NB4 (cell line): Measurements from ENCODE around the gene MUTYH.

Experiments
- DNase-seq: peaks from one replicate; pipeline ENCODE4 v3.0.0; 2010; ENCODE audit warnings: low read depth
- H3K4me3 ChIP-seq: one replicate; pipeline ENCODE4 v1.5.1; 2011; ENCODE audit warnings: mild to moderate bottlenecking, low read depth, low read length, moderate library complexity
- CTCF ChIP-seq: IDR thresholded peaks from one replicate; pipeline ENCODE4 v1.5.1; 2012; ENCODE audit warnings: low read depth, low read length
- MYC ChIP-seq: IDR thresholded peaks from 2 replicates; pipeline ENCODE4 v1.6.1; 2011; ENCODE audit warnings: low read depth, low read length
- POLR2A ChIP-seq: IDR thresholded peaks from 2 replicates; pipeline ENCODE4 v1.6.1; 2011; ENCODE audit warnings: mild to moderate bottlenecking; ENCODE audit not compliant: insufficient read length; ENCODE audit errors: extremely low read depth
- TF ChIP-seq, protein P1 (sequence below): IDR thresholded peaks from 2 replicates; pipeline ENCODE4 v1.6.1; 2011; ENCODE audit warnings: low read depth, low read length

Gene MUTYH

DNA sequence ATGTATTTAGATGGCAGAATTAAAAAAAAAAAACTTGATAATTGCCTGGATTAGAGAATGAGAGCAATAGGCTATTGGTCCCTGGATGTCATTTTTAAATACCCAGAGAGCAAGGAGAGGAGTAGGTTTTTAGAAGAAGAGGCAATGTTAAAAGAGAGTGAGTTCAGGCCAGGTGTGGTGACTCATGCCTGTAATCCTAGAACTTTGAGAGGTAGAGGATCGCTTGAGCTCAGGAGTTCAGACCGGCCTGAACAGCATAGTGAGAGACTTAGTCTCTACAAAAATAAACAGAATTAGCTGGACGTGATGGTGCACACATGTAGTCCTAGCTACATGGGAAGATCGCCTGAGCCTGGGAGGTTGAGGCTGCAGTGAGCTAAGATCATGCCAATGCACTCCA, 15.9 kb upstream of the MUTYH start:
- DNase-seq, result no peak
- TF ChIP-seq POLR2A (no peak), CTCF (no peak), MYC (no peak)
- TF ChIP-seq, protein P1, sequence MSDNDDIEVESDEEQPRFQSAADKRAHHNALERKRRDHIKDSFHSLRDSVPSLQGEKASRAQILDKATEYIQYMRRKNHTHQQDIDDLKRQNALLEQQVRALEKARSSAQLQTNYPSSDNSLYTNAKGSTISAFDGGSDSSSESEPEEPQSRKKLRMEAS, result no peak
- H3K4me3 ChIP-seq, result no peak overlapping the region

DNA sequence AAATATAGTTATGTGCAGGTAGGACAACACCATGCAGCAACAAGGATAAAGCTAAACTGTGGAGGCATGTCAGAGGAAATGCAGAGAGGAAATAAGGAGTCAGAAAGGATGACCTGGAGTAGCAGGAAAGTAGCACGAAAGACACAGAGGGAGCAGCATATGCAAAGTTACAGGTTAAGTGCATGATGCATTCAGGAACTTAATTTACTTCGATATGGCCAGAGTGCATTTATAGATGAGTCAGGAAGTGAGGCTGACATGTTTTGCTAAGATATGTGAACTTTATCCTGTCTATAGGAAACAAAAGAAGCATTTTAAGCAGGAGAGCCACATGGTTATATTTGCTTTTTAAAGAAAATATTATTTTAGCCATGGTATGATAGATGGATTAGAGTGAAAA, 15.4 kb upstream of the MUTYH start:
- H3K4me3 ChIP-seq, result no peak overlapping the region
- DNase-seq, result no peak
- TF ChIP-seq POLR2A (no peak), CTCF (no peak), MYC (no peak)
- TF ChIP-seq, protein P1, result no peak

DNA sequence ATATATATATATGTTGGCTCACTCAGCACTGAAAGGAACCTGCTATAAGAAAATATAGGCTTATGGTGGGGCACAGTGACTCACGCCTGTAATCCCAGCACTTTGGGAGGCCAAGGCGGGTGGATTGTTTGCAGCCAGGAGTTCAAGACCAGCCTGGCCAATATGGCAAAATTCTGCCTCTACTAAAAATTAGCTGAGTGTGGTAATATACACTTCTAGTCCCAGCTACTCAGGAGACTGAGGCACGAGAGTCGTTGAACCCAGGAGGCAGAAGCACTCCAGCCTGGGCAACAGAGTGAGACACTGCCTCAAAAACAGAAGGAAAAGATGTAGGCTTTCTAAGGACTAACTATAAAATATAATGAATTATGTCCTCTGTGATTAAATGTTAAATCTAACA, 14.6 kb upstream of the MUTYH start:
- no peak overlapping the region for H3K4me3 ChIP-seq
- TF ChIP-seq MYC (no peak), CTCF (no peak), POLR2A (no peak)
- TF ChIP-seq, protein P1, result no peak
- DNase-seq, result no peak

DNA sequence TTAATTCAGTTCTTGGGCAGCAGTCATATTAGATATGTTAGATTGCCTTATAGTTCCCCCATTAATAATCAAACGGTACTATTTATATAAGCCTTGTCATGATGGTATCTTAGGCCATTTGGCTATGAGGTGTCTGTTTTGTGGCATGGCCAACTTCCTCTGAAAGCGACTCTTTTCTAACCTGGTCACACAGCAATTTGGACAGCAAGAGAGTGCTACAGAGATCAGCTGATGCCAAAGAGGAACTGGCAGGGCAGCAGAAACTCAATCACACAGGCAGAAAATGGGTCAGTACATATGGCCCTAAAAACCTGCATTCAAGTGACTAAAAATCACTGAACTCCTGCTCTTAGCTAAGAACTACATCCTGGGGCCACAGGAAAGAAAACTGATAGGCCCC, 13.4 kb upstream of the MUTYH start:
- no peak overlapping the region for H3K4me3 ChIP-seq
- TF ChIP-seq, protein P1, result no peak
- no peak for TF ChIP-seq POLR2A
- TF ChIP-seq CTCF, result no peak
- no peak for TF ChIP-seq MYC
- no peak for DNase-seq

DNA sequence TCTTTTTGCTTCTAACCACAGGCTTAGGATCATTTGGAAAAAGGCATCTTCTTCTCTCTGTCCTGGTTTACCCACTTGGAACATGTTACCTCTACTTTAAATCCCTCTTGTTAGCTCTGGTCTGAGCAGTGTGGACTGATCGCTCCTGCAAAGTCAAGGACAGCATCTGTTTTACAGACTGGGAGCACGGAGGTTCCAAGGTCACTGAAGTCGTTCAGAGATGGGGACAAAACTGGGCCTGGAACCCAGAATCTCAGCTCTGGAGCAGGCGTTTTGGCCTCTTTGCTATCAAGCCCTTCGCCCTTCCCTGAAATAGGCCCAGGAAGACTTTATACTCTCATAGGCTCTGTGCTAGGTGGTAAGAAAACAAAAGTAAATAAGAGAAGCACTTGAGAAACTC, 11.3 kb upstream of the MUTYH start:
- TF ChIP-seq POLR2A (no peak), CTCF (no peak), MYC (no peak)
- TF ChIP-seq, protein P1, result no peak
- no peak for DNase-seq
- no peak overlapping the region for H3K4me3 ChIP-seq
